GM12878 (cell line): ENCODE results near the gene PHF14. TPM values are rescaled to one million over a fixed set of nuclear protein-coding genes. Genes with fewer than 3 reads are reported as not detected.

Source experiments
- ATAC-seq: fragments of 200-7000 bp; cut with Tn5 transposase; 3 replicates; pipeline ENCODE4 v1.9.1; 2020; ENCODE audit warnings: mild to moderate bottlenecking, moderate library complexity
- BruUV-seq: library from RNA; stranded (reverse); fragments of 400-500 nt; replicated peaks from 2 replicates; lab custom pipeline; 2021; lab: Mats Ljungman, UMichigan
- CTCF ChIA-PET: fragments of 300-600 bp; sonication (Branson Sonifier 250); formaldehyde crosslinking; extraction: SDS; loops from one replicate; lab custom pipeline; 2021; ENCODE audit warnings: inconsistent platforms; lab: Yijun Ruan, JAX
- POLR2A ChIA-PET: fragments of 350-600 bp; formaldehyde crosslinking; extraction: SDS; loops from one replicate; lab custom pipeline; 2021; ENCODE audit warnings: inconsistent platforms; lab: Charles Lee
- RAD21 ChIA-PET: fragments of 300-600 bp; sonication (Branson Sonifier 250); formaldehyde crosslinking; loops from one replicate; lab custom pipeline; 2023; ENCODE audit warnings: antibody characterized with exemption; ENCODE audit not compliant: unreplicated experiment; lab: Charles Lee
- SMC1A ChIA-PET: fragments of 300-600 bp; sonication (Branson Sonifier 250); formaldehyde crosslinking; loops from one replicate; lab custom pipeline; 2023; ENCODE audit not compliant: unreplicated experiment, uncharacterized antibody; lab: Charles Lee
- DNase-seq: peaks from one replicate; pipeline ENCODE4 v3.0.0-alpha.2; 2011; ENCODE audit warnings: low read depth, low spot score
- FAIRE-seq: peaks from 3 replicates; lab custom pipeline; 2011; peaks lifted over from hg19 to GRCh38; lab: Jason Lieb, UNC
- H2AFZ ChIP-seq: 2 replicates; pipeline ENCODE4 v1.6.0; 2011; ENCODE audit warnings: low read depth, low read length, control low read depth; ENCODE audit not compliant: control insufficient read depth
- H3K27ac ChIP-seq: 2 replicates; pipeline ENCODE4 v1.5.1; 2011; ENCODE audit warnings: control low read depth; ENCODE audit not compliant: control insufficient read depth, insufficient read depth
- H3K27me3 ChIP-seq, 2 experiments: replicated peaks in 1 of 2; 2 replicates each; pipeline versions ENCODE4 v1.6.0 to v1.6.1; 2011; ENCODE audit warnings: low read length in 1 of 2; ENCODE audit not compliant: control insufficient read depth in 2 of 2, insufficient read depth in 2 of 2
- H3K36me3 ChIP-seq, 2 experiments: 2 replicates each; pipeline ENCODE4 v1.5.1; 2011; ENCODE audit warnings: low read length in 1 of 2; ENCODE audit not compliant: control insufficient read depth in 2 of 2, insufficient read depth in 2 of 2
- H3K4me1 ChIP-seq: 2 replicates; pipeline ENCODE4 v1.6.1; 2011; ENCODE audit warnings: mild to moderate bottlenecking, low read length, moderate library complexity, mixed read lengths; ENCODE audit not compliant: control insufficient read depth, insufficient read depth
- H3K4me2 ChIP-seq: 2 replicates; pipeline ENCODE4 v1.6.0; 2011; ENCODE audit warnings: control low read depth; ENCODE audit not compliant: control insufficient read depth, insufficient read depth
- H3K4me3 ChIP-seq: fragments of 200-600 bp; sonication (generic); 2 replicates; pipeline ENCODE4 v1.5.1; 2016
- H3K79me2 ChIP-seq: 2 replicates; pipeline ENCODE4 v1.6.0; 2011; ENCODE audit warnings: low read length; ENCODE audit not compliant: control insufficient read depth, insufficient read depth
- H3K9ac ChIP-seq: 2 replicates; pipeline ENCODE4 v1.8.0; 2011; ENCODE audit warnings: low read length, control low read depth, mixed read lengths; ENCODE audit not compliant: control insufficient read depth, insufficient read depth
- H3K9me3 ChIP-seq: replicated peaks from 3 replicates; pipeline ENCODE4 v1.5.1; 2011; ENCODE audit warnings: mild to moderate bottlenecking, low read length; ENCODE audit not compliant: control insufficient read depth, insufficient read depth
- H4K20me1 ChIP-seq: 2 replicates; pipeline ENCODE4 v1.6.0; 2011; ENCODE audit not compliant: control insufficient read depth, insufficient read depth
- BCL11A ChIP-seq: IDR thresholded peaks from 2 replicates; pipeline ENCODE4 v1.6.1; 2011; ENCODE audit warnings: low read depth, low read length
- BCLAF1 ChIP-seq: fragments of 450-650 bp; IDR thresholded peaks from 2 replicates; pipeline ENCODE4 v1.6.1; 2017; ENCODE audit warnings: antibody characterized with exemption, mild to moderate bottlenecking, moderate library complexity
- FOXK2 ChIP-seq: fragments of 450-650 bp; IDR thresholded peaks from 2 replicates; pipeline ENCODE4 v1.6.1; 2017; ENCODE audit warnings: mild to moderate bottlenecking, moderate library complexity
- IRF4 ChIP-seq: IDR thresholded peaks from 2 replicates; pipeline ENCODE4 v1.6.1; 2011; ENCODE audit warnings: low read depth, low read length
- KLF5 ChIP-seq: fragments of 450-650 bp; IDR thresholded peaks from 2 replicates; pipeline ENCODE4 v1.6.1; 2014; ENCODE audit warnings: mild to moderate bottlenecking; ENCODE audit not compliant: partially characterized antibody
- NFYA ChIP-seq: IDR thresholded peaks from 2 replicates; pipeline ENCODE4 v1.6.1; 2011; ENCODE audit warnings: low read depth, mild to moderate bottlenecking, low read length, improper control_type of control experiment, borderline replicate concordance
- SP1 ChIP-seq: IDR thresholded peaks from one replicate; pipeline ENCODE4 v1.6.1; 2011; ENCODE audit warnings: low read depth, low read length
- WGBS: methylation state at CpG from one replicate; pipeline ENCODE4 v1.1.6; 2016; ENCODE audit warnings: low lambda C conversion rate; ENCODE audit not compliant: insufficient replicate concordance, insufficient coverage; ENCODE audit errors: missing lambda C conversion rate; 5-methylcytosine and 5-hydroxymethylcytosine counted together
- in situ Hi-C: fragments of 300-500 bp; cut with MboI; formaldehyde crosslinking; loops from 9 replicates; pipeline ENCODE4 v1.14.3; 2018; ENCODE audit warnings: mixed read lengths
- intact Hi-C: fragments of 100-400 bp; cut with micrococcal nuclease; formaldehyde crosslinking; loops from one replicate; pipeline ENCODE4 v1.14.2; 2022; ENCODE audit not compliant: unreplicated experiment
- polyA plus RNA-seq, 11 experiments: library from polyadenylated mRNA; depleted of rRNA in 4 of 11; unstranded in 6 of 11; stranded (reverse) in 5 of 11; fragments of >200 nt; fragmentation: Nextera tagmentation in 4 of 11; fragmentation: Illumina TruSeq in 1 of 11; extraction: Ambion mirVana in 4 of 11; extraction: Trizol in 1 of 11; gene quantifications; 1 replicate in 1 of 11; 2 replicates in 10 of 11; pipeline versions ENCODE4 v1.2.1 to v1.2.3, GENCODE V29; 2011 to 2016; ENCODE audit warnings: inconsistent platforms in 2 of 11, missing spikeins in 2 of 11, low read depth in 1 of 11
- total RNA-seq, 4 experiments: library from RNA; depleted of rRNA in 3 of 4; stranded (reverse); fragments of >200 nt in 3 of 4; fragmentation: Illumina TruSeq in 1 of 4; extraction: Trizol in 1 of 4; gene quantifications; 2 replicates each; pipeline versions ENCODE4 v1.2.1 to v1.2.3, GENCODE V29; 2013 to 2021

The PHF14 gene
- total and polyA plus RNA-seq, 10 of the 15 experiments (the other 5 are each of a cell fraction or from before 2014, with no cell fraction given): 21.3 to 47.1 (median 29.9) TPM

DNA sequence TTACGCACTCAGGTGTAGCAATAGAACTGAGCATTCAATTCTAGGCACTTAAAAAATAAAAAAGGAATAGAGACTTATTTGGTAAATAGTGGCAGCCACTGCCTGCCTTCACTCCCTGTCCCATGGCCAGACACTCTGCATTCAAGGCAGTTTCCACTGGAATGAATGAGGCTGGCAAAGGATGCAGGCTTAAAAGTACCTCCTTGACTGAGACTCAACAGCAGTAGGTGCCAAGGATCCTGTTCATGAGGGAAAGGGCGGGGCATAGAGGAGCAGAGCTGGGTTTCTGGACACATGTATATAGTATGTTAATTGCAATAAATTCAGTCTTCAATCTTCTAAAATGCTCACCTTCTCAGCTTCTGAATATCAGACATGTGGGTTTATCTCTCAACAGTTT, 242.6 kb downstream of the PHF14 start:
- no peaks in the 10 kb centered on the region for H4K20me1 ChIP-seq
- TF ChIP-seq SP1: no peak
- no peak for TF ChIP-seq BCL11A
- TF ChIP-seq BCLAF1: no peak
- no peak for TF ChIP-seq KLF5
- TF ChIP-seq IRF4: no peak
- TF ChIP-seq NFYA: no peak
- no peak for TF ChIP-seq FOXK2
- TF ChIP-seq, all 136 proteins: peak for 0
- no peak overlapping the region for H2AFZ ChIP-seq
- DNase-seq: no peak
- peaks cover 0 to 2% of the 10 kb centered on the region in 2 experiments; a peak in 3 of 4 replicates for H3K27me3 ChIP-seq
- ChIA-PET POLR2A (no interaction called here), RAD21 (no interaction called here), CTCF (interaction anchor here (1.0 to 1.5 kb wide), 4 partner anchors 8 to 322 kb away, joined by 3 to 5 read pairs (median 3); no protein-coding TSS in a partner anchor), SMC1A (interaction anchor here (0.7 to 0.9 kb wide), 2 partner anchors 8 to 10 kb away, joined by 4 to 6 read pairs; no protein-coding TSS in a partner anchor)
- H3K36me3 ChIP-seq: no peaks in the 10 kb centered on the region
- no peak for ATAC-seq
- BruUV-seq: no TSS peak
- 38% methylated on average over 2 of the region's 2 CpGs for WGBS
- H3K4me3 ChIP-seq: no peak overlapping the region
- no peak overlapping the region for H3K27ac ChIP-seq
- H3K9me3 ChIP-seq: no peaks in the 10 kb centered on the region
- H3K79me2 ChIP-seq: no peaks in the 10 kb centered on the region
- intact Hi-C loops: loop anchor here (10.0 kb wide), 1 partner anchor 581 kb away; no protein-coding TSS in a partner anchor
- no peaks in the 10 kb centered on the region for H3K4me1 ChIP-seq
- no peak overlapping the region for H3K4me2 ChIP-seq
- H3K9ac ChIP-seq: no peak overlapping the region
- in situ Hi-C loops: loop anchor here (10.0 kb wide), 1 partner anchor 129 kb away; no protein-coding TSS in a partner anchor
- FAIRE-seq: no peak
